ENCODE data around the gene KCTD1.
"Not testable (repeated sequence)": the region's sequence is repeated elsewhere in the genome, so short reads cannot be mapped to it uniquely, and the experiment has no call there.

DNA sequence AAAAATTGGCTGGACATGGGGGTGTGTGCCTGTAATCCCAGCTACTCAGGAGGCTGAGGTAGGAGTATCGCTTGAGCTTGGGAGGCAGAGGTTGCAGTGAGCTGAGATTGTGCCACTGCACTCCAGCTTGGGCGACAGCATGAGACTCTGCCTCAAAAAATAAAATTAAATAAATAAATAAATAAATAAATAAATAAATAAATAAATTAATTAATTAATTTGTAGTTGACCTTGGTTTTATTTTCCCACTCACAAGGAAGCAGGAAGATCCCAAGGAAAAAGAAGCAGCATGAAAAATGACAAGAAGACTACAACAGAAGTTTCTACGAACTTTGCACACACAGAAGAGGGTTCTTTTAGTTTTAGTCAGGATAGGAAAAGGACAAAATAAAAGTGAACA, 110.7 kb downstream of the KCTD1 start:
- TF ChIP-seq, protein P1, sequence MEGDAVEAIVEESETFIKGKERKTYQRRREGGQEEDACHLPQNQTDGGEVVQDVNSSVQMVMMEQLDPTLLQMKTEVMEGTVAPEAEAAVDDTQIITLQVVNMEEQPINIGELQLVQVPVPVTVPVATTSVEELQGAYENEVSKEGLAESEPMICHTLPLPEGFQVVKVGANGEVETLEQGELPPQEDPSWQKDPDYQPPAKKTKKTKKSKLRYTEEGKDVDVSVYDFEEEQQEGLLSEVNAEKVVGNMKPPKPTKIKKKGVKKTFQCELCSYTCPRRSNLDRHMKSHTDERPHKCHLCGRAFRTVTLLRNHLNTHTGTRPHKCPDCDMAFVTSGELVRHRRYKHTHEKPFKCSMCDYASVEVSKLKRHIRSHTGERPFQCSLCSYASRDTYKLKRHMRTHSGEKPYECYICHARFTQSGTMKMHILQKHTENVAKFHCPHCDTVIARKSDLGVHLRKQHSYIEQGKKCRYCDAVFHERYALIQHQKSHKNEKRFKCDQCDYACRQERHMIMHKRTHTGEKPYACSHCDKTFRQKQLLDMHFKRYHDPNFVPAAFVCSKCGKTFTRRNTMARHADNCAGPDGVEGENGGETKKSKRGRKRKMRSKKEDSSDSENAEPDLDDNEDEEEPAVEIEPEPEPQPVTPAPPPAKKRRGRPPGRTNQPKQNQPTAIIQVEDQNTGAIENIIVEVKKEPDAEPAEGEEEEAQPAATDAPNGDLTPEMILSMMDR (IDR thresholded peaks at IDR 0.05) = not testable (repeated sequence)
- TF ChIP-seq POLR2A (IDR thresholded peaks at IDR 0.05) = not testable (repeated sequence)
